Lung (tissue), 12 donors: Measurements from ENCODE around the gene HSD11B1. TPM values are rescaled to one million over a fixed set of nuclear protein-coding genes. Genes with fewer than 3 reads are reported as not detected.

Experiments used
- ATAC-seq: fragments of 200-7000 bp; cut with Tn5 transposase; one replicate; pipeline ENCODE4 v1.9.1; 2020; ENCODE audit warnings: moderate number of reproducible peaks; ENCODE audit not compliant: insufficient read depth, low FRiP score
- DNase-seq, 3 donors: peaks; one replicate each; pipeline ENCODE4 v3.0.0-alpha.2; 2013 to 2017
- H3K27ac ChIP-seq, 2 donors: one replicate each; pipeline ENCODE4 v1.5.1; 2013; ENCODE audit warnings: mild to moderate bottlenecking in 2 of 2, moderate library complexity in 2 of 2, control low read depth in 1 of 2, inconsistent platforms in 1 of 2, low read depth in 1 of 2, low read length in 1 of 2
- H3K27me3 ChIP-seq, 3 donors: one replicate each; pipeline ENCODE4 v1.5.1; 2013; ENCODE audit warnings: low read length in 2 of 3; ENCODE audit not compliant: control insufficient read depth in 3 of 3, insufficient read depth in 3 of 3
- H3K36me3 ChIP-seq, 4 donors: one replicate each; pipeline ENCODE4 v1.5.1; 2013; ENCODE audit warnings: low read length in 4 of 4, mild to moderate bottlenecking in 1 of 4, moderate library complexity in 1 of 4; ENCODE audit not compliant: control insufficient read depth in 4 of 4, insufficient read depth in 4 of 4
- H3K4me1 ChIP-seq, 5 donors: one replicate each; pipeline ENCODE4 v1.5.1; 2013; ENCODE audit warnings: low read length in 5 of 5, mild to moderate bottlenecking in 2 of 5, moderate library complexity in 1 of 5; ENCODE audit not compliant: control insufficient read depth in 5 of 5, insufficient read depth in 5 of 5
- H3K4me3 ChIP-seq: one replicate; pipeline ENCODE4 v1.5.1; 2013; ENCODE audit warnings: mild to moderate bottlenecking, control low read depth, moderate library complexity
- H3K9ac ChIP-seq, 2 donors: one replicate each; pipeline ENCODE4 v1.5.1; 2013; ENCODE audit warnings: low read length in 2 of 2, control low read depth in 1 of 2; ENCODE audit not compliant: insufficient read depth in 1 of 2
- H3K9me3 ChIP-seq, 4 donors: one replicate each; pipeline ENCODE4 v1.5.1; 2013; ENCODE audit warnings: low read length in 3 of 4, mild to moderate bottlenecking in 1 of 4, moderate library complexity in 1 of 4; ENCODE audit not compliant: control insufficient read depth in 4 of 4, insufficient read depth in 3 of 4
- WGBS, 2 donors: extraction: QIAGEN DNeasy Blood & Tissue Kit; methylation state at CpG; one replicate each; pipeline ENCODE4 v1.1.7; 2013; 5-methylcytosine and 5-hydroxymethylcytosine counted together
- polyA plus RNA-seq, 2 donors: library from polyadenylated mRNA; stranded (reverse); fragments of 200-250 nt; gene quantifications; one replicate each; pipeline ENCODE4 v1.2.1, GENCODE V29; 2013
- total RNA-seq, 2 donors: library from RNA; depleted of rRNA in 1 of 2; stranded (reverse); fragments of >200 nt in 1 of 2; gene quantifications; one replicate each; pipeline ENCODE4 v1.2.1, GENCODE V29; 2014 to 2021
- TF ChIP-seq, protein P1 (sequence below): IDR thresholded peaks from 2 replicates; pipeline ENCODE4 v1.5.1; 2012; ENCODE audit warnings: mild to moderate bottlenecking; ENCODE audit errors: control extremely low read depth, extremely low read depth
- donor health status: control.
- donor health status: control.
- donor health status: Bipolar disorder and iron deficiency.
- donor health status: healthy.
- donor health status: DM: yes; HTN: yes; CAD: no.

The HSD11B1 gene
- total and polyA plus RNA-seq, 4 donors, result 6.5 to 74.6 (median 25.4) TPM

DNA sequence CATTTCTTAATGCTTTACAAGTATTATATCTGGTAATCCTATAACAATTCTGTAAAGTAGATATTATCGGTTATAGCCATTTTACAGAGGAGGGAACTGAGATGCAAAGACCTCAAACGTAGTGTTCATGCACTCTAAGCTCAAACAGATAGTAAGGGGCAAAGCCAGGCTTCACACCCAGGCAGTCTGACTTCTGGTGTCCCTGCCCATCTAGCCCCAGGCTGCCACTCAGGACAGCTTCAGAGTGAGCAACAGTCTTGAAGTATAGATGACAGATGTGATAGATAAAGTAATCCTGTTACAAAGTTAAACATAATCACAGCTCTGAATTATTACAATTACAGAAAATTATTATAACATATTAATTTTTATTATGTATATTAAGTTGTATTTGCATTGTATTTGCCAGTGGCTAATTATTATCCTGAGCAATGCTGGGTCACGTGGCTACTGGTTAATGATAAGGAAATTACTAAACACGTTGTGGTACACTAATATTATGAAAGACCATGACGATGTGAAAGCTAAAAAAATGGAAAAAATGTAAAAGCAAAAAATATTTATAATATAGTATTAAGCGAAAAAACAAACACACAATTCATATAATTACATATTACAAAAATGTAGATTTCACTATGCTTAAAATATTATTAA, 45.2 kb downstream of the HSD11B1 start:
- DNase-seq (no peak), ATAC-seq (no peak)
- Histone ChIP-seq H3K4me1 (peaks cover 0 to 4% (median 0%) of the 10 kb centered on the region in 5 donors), H3K9me3 (peaks cover 0 to 1% (median 0%) of the 10 kb centered on the region in 4 donors), H3K36me3 (no peaks in the 10 kb centered on the region), H3K4me3 (no peak overlapping the region), H3K27me3 (no peaks in the 10 kb centered on the region), H3K27ac (no peak overlapping the region), H3K9ac (no peak overlapping the region)
- 46 to 51% methylated on average over 6 of the region's 6 CpGs for WGBS, 2 donors
- TF ChIP-seq, protein P1, sequence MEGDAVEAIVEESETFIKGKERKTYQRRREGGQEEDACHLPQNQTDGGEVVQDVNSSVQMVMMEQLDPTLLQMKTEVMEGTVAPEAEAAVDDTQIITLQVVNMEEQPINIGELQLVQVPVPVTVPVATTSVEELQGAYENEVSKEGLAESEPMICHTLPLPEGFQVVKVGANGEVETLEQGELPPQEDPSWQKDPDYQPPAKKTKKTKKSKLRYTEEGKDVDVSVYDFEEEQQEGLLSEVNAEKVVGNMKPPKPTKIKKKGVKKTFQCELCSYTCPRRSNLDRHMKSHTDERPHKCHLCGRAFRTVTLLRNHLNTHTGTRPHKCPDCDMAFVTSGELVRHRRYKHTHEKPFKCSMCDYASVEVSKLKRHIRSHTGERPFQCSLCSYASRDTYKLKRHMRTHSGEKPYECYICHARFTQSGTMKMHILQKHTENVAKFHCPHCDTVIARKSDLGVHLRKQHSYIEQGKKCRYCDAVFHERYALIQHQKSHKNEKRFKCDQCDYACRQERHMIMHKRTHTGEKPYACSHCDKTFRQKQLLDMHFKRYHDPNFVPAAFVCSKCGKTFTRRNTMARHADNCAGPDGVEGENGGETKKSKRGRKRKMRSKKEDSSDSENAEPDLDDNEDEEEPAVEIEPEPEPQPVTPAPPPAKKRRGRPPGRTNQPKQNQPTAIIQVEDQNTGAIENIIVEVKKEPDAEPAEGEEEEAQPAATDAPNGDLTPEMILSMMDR, result no peak

DNA sequence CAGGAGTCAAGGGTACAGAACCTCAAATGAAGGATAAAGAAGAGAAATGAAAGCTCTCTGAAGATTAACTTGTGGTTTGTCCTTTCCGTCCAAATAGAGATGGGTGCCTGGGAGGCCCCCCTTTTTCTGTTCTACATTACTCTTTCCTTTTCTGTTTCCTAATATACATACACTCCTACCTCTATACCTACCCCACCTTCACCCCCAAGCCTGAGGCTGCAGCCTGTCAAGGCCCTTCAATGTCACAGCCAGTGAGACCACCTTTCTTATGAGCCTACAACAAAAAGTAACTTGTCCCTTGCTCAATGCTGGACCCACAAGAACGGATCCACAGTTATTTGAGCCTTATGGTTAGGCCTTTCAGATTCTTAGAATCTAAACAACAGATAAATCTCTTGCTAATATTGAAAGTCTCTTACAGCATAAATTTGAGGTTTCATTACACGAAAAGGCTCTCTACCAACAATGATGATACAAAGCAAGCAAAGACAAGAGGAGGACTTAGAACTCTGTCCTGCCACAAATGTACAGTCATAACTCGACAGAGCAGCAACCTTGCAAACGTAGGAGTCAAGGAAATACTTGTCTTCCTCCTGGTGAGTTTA, 47.1 kb downstream of the HSD11B1 start:
- H3K36me3 ChIP-seq, result no peaks in the 10 kb centered on the region
- H3K4me1 ChIP-seq, result peaks cover 0 to 4% (median 0%) of the 10 kb centered on the region in 5 donors
- H3K9ac ChIP-seq, result no peak overlapping the region
- H3K27me3 ChIP-seq, result no peaks in the 10 kb centered on the region
- H3K27ac ChIP-seq, result no peak overlapping the region
- TF ChIP-seq, protein P1, result no peak
- DNase-seq, result no peak
- WGBS, 2 donors, result 31 to 57% methylated on average over 5 of the region's 5 CpGs
- no peak overlapping the region for H3K4me3 ChIP-seq
- ATAC-seq, result no peak
- peaks cover 0 to 1% (median 0%) of the 10 kb centered on the region in 4 donors for H3K9me3 ChIP-seq

DNA sequence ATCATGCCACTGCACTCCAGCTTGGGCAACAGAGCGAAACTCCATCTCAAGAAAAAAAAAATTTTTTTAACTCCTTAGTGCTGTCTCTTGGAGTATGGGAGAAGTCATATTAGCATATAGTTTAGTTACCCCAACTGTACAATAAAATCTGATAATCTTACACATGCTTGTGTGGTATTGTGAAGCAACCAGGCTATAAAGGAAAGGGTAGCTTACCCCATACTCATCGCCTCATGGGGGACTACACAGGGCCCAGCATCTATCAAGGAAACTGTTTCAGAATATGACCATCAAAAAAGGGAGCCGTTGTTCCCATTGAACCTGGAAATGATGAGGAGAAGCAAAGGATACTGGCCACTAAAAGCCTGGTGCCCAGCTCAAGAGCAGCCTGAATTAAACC, 48.2 kb downstream of the HSD11B1 start:
- DNase-seq (no peak), ATAC-seq (no peak)
- H3K9me3 ChIP-seq, result peaks cover 0 to 1% (median 0%) of the 10 kb centered on the region in 4 donors
- TF ChIP-seq, protein P1, result no peak
- H3K27me3 ChIP-seq, result no peaks in the 10 kb centered on the region
- peaks cover 0 to 1% (median 0%) of the 10 kb centered on the region in 5 donors for H3K4me1 ChIP-seq
- WGBS, 2 donors, result 58 to 84% methylated on average over 3 of the region's 3 CpGs
- no peaks in the 10 kb centered on the region for H3K36me3 ChIP-seq
- H3K4me3 ChIP-seq, result no peak overlapping the region
- H3K27ac ChIP-seq, result no peak overlapping the region
- H3K9ac ChIP-seq, result no peak overlapping the region
